Umbilical cord (tissue), 2 donors: Measurements from ENCODE around the gene COL15A1. TPM values are rescaled to one million over a fixed set of nuclear protein-coding genes. Genes with fewer than 3 reads are reported as not detected.

ENCODE experiments used
- DNase-seq: peaks from one replicate; pipeline ENCODE4 v3.0.0-alpha.2; 2015; ENCODE audit warnings: low spot score
- total RNA-seq: library from RNA; depleted of rRNA; stranded (reverse); fragments of >200 nt; gene quantifications from one replicate; pipeline ENCODE4 v1.2.3, GENCODE V29; 2014; ENCODE audit warnings: low replicate concordance; ENCODE audit not compliant: insufficient read depth

The COL15A1 gene
- total RNA-seq, 1 donor from 2014 or later, result 348 TPM

DNA sequence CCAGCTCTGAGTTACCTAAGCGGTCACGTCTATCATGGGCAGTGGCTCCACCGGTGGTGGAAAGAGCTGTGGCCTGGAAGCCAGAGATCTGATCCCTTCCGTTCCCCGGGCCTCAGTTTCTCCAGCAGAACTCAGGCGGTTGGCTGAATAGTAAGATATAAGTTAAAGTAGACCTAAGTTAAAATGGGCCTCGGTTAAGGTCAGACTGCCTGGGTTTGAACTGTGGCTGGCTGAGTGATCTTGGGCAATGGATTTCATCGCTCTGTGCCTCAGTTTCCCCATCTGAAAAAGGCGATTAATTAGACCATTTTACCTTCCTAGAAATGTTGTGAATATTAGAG, 997 bp downstream of the COL15A1 start:
- no peak for DNase-seq

GRCh38 chr9:98949565-98949964, 5.9 kb downstream of the COL15A1 start:
- DNase-seq, result no peak

DNA sequence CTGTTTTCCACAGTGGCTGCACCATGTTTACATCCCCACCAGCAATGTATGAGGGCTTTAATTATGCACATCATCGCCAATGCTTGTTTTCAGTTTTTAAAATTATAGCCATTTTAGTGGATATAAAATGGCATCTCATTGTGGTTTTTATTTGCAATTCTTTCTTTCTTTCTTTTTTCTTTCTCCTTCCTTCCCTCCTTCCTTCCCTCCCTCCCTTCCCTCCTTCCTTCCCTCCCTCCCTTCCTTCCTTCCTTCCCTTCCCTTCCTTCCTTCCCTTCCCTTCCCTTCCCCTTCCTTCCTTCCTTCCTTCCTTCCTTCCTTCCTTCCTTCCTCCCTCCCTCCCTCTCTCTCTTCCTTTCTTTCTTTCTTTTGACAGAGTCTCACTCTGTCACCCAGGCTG, 6.6 kb downstream of the COL15A1 start:
- no peak for DNase-seq

DNA sequence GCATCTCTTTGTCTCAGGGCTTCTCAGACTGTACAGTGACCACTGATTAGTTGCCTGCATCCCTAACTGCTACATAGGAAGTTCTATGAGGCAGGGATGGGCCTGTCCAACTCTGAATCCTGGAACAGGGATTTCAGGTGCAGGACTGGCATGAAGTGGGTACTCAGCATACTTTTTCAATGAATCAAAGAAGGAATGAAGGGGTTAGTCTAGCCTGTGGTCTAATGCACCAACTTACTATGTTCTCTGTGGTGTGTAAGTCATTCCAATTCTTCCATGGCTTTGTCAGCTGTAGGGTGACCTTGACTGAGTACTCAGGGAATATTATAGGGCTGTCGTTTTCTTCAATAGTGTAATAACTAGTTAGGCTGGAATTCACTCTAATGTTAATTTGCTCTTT, 8.3 kb downstream of the COL15A1 start:
- no peak for DNase-seq

DNA sequence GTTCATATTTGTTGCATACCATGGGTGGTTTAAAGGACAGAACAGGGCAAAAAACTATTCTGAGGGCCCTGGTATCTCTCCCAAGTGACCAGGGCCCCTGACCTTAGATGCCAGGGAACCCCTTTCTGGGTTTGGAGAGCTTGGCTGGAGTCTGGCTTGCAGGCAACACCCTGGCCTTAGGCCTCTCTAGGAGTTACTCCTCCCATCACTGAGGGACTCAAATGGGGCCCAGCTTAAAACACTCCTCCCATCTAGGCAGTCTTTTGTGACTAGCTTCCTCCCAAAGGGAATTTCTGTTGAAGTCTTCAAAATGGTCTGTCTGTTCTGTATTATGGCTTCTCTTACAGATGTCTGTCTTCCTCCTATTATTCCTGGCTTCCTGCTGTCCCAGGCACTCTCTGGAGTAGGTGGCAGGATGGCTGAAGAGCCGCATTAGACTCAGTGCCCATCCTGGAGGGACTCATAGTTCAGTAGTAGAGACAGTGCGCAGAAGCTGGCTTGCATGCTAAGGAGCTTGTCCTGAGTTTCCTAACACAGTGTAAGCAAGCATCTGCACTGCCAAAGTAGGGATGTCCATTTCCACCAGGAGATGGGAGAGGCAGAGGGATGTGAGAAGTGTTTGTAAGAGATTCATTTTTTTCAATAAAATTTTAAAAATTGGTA, 10.0 kb downstream of the COL15A1 start:
- DNase-seq, result no peak

DNA sequence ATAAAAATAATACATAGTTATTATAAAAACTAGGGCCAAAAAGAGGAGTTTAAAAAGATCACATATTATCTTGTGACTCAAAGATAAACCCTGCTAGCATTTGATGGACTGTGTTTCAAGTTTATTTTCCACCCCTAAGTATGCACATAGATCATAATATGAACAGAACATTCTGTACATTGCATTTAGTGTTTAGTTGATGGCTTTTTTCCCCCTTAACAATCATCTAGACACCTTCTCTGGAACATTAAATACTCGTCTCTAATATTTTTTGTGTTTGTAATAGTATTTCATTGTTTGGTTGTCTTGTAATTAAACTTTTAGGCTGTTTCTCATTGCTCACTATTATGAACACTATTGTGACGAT, 10.5 kb downstream of the COL15A1 start:
- DNase-seq, result no peak

DNA sequence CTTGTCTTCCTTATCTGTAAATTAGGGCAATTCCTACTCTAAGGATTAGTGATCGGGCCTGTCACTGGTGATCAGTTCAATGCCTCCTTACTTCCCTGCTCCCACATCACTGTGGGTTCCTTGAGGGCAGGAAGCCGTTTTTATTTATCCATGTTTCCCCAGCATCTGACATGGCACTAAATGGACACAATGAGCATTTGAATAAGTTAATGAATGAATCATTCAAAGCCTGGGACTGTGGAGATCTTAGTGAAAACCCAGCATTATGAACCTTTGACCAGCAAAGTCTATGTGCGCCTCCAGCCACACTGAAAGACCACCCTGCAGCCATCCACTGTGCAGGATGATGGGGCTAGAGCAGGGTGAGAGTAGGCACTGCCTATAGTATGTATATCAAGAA, 11.6 kb downstream of the COL15A1 start:
- DNase-seq, result no peak

- no peak for DNase-seq
Observed at GRCh38 chr9:98957826-98958225, 14.1 kb downstream of the COL15A1 start.

DNA sequence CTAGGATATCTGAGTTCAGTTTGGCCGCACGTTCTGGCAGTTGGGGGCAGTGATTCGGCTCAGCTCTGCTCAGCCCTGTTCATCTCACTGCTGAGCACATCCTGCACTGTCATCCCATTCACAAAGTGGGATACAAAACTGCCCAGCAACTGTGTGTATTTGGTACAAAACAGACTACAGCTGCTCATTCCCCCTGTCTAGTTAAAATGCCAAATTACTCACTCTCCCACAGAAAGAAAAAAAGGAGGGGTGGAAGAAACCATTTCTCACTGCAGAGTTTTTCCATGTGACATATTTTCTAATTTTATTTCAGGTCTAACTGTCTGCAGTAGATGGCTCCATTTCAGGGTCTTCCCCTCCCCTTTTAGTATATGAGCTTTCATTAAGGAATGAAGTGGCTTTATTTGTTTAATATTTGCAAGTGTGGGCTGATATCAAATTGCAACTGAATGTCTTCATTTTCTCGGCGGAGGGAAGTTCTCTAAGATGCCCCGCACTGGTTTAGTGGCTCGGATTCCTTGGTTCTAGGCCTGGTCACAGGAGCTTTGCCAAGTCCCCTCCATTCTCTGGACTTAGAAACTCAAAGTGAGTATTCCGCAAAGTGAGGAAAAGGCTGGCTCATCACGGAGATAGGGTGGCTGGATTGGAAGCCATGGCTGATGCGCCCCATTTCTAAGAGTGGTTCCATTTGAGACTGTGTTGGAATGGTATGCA, 14.7 kb downstream of the COL15A1 start:
- DNase-seq, result peak; percentile 96

DNA sequence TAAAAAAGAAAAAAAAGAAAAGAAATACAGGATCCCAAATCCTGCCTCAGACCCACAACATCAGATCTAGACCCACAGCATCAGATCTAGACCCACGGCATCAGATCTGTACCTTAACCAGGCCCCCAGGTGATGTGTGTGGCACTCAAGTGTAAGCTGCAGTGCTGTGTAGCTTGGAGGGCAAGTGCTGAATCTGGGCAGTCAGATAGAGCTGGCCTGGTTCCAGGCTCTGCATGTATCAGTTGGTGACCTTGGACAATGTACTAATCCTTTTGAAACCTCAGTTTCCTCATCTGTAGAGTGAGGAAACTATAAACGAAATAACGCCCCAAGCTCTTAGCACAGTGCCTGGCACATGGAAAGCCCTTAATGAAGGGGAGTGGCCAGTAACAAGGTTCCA, 16.7 kb downstream of the COL15A1 start:
- DNase-seq, result no peak

- no peak for DNase-seq
Observed at GRCh38 chr9:98961513-98962180, 17.9 kb downstream of the COL15A1 start.

- DNase-seq, result no peak
Observed at GRCh38 chr9:98962181-98962560, 18.5 kb downstream of the COL15A1 start.

- DNase-seq, result no peak
Observed at GRCh38 chr9:98962861-98963260, 19.2 kb downstream of the COL15A1 start.

- DNase-seq, result no peak
Observed at GRCh38 chr9:98964201-98964600, 20.5 kb downstream of the COL15A1 start.

GRCh38 chr9:98964911-98965336, 21.2 kb downstream of the COL15A1 start:
- DNase-seq, result no peak

GRCh38 chr9:98966676-98967075, 23.0 kb downstream of the COL15A1 start:
- no peak for DNase-seq

DNA sequence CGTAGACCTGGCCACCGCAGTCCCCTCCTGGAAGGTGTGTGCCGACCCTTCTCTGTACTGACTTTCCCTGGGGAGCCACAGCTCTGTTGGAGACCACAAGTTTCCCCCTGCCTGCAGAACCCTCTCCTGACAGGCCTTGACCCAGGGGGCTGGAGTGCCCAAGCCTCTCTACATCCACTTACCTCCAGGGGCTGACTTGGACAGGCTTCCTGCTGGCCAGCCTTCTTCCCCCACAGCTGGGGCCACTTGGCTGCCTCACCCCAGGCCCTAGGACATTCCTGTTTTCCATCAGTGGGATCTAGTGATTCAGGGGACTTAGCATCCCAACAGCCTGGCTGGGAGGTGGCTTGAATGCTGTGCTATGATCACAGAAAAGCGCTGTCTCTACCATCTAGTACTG, 23.6 kb downstream of the COL15A1 start:
- peak; percentile 59 for DNase-seq

DNA sequence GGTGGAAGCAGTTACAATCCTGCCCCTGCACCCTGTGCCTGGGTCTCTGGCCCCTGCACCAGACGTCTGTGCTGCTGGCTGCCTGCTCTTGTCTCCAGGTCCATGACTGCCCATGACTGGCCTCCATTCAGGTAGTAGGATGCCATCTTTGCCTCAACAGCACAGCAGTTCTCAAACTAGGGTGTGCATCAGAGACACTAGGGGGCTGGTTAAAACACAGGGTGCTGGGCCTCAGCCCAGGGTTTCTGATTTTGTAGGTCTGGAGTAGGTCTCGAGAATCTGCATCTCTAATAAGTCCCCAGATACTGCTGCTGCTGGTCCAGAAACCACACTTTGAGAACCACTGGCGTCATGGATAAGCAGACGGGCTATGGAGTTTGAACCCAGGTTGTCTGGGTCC, 24.0 kb downstream of the COL15A1 start:
- no peak for DNase-seq

DNA sequence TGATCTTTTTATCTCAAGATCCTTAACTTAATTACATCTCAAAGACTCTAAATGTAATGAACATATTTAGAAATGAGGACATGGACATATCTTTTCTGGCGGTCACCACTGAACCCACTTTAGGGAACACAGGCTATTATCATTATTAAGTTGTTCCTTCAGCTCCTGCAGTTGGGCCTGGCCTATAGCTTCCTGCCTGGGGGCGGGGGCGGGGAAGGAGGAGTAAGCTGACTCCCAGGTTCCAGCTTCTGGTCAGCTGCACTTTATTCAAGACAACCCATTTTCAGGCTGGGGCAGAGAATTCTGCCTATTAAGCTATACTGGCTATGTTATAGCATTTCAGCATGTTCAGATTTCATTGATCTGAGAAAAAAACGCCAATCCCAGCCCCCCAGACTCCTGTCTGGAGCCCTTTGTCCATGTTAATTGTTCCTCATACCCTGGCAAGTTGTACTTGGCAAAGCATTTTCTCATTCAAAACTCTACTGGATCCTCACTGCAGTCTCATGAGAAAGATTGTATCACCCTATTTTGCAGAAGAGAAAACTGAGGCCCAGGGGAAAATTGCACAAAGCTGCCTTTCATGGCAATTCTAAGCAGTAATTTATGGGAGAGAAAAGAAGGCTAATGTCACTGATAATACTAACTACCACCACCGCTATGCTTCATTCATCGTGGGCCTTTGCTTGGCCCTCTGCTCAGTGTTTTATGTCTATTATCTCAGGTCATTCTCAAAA, 25.1 kb downstream of the COL15A1 start:
- no peak for DNase-seq

DNA sequence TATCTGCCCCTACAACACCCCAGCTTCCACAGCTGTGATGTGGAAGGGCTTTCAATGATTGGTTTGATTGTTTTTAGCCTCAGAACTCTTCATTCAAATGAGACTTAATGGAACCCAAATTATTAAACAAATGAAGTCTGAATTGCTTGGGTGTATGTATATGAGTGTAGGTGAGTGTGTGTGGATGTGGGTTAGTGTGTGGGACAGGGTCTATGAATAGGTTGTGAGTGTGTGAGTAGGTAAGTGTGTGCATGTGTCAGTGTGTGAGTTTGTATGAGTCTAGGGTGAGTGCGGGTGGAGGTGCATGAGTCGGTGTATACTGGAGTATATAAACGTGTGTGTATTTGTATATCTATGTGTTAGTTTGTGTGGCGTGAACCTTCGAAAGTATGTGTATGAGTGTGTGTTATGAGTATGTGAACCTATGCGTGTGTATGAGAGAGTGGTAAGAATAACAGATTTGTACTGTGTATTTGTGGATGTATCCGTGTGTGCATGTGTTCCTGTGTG, 26.9 kb downstream of the COL15A1 start:
- DNase-seq, result no peak

- peak; percentile 92 for DNase-seq
Observed at GRCh38 chr9:98971168-98971914, 27.6 kb downstream of the COL15A1 start.

- DNase-seq, result no peak
Observed at GRCh38 chr9:98971915-98972223, 28.2 kb downstream of the COL15A1 start.
